ENCODE measurements around the gene TAS2R20. TPM values are rescaled to one million over a fixed set of nuclear protein-coding genes. Genes with fewer than 3 reads are reported as not detected.

TAS2R20 gene
- total RNA-seq, 4 donors from 2014 or later, result 0.34 to 1.4 (median 0.66) TPM

DNA sequence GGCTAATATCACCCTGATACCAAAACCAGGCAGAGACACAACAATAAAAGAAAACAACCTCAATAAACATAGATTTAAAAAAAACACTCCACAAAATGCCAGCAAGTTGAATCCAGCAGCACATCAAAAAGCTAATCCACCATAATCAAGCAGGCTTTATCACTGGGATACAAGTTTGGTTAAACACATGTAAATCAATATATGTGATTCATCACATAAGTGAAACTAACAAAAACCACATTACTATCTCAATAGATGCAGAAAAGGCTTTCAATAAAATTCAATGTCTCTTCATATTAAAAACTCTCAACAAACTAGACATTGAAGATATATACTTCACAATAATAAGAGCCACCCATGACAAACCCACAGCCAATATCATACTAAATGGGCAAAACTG, 42.0 kb downstream of the TAS2R20 start:
- intact Hi-C loops (cut with DNase I; ENCODE audit: low total_unique reads), result no loop called here
- H3K4me3 ChIP-seq (ENCODE audit: low read depth, poor library complexity, severe bottlenecking), result no peak overlapping the region
- no peak for DNase-seq (ENCODE audit: low spot score in 2 of 2)
- no peak for TF ChIP-seq POLR2A (IDR thresholded peaks at IDR 0.05)
- TF ChIP-seq, protein P1, sequence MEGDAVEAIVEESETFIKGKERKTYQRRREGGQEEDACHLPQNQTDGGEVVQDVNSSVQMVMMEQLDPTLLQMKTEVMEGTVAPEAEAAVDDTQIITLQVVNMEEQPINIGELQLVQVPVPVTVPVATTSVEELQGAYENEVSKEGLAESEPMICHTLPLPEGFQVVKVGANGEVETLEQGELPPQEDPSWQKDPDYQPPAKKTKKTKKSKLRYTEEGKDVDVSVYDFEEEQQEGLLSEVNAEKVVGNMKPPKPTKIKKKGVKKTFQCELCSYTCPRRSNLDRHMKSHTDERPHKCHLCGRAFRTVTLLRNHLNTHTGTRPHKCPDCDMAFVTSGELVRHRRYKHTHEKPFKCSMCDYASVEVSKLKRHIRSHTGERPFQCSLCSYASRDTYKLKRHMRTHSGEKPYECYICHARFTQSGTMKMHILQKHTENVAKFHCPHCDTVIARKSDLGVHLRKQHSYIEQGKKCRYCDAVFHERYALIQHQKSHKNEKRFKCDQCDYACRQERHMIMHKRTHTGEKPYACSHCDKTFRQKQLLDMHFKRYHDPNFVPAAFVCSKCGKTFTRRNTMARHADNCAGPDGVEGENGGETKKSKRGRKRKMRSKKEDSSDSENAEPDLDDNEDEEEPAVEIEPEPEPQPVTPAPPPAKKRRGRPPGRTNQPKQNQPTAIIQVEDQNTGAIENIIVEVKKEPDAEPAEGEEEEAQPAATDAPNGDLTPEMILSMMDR (IDR thresholded peaks at IDR 0.05), result no peak

DNA sequence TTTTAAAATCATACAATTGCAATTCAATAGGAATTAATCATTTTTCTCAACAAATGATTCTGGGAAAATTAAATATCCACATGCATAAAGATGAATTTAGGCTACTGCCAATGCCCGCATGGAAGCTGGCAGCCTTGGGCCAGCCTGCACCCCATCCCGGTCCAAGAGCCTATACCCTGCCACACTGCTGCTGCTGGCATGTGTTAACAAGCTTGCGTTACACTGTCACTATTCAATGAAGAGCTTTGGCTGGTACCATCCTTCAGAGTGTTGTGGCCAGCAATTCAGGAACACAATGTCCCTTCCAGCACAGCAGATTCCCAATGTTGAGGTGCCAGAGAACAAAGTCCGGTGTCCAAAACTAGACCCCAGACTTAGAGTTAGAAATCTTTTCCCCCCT, 45.5 kb downstream of the TAS2R20 start:
- H3K4me3 ChIP-seq (ENCODE audit: low read depth, poor library complexity, severe bottlenecking), result no peak overlapping the region
- TF ChIP-seq, protein P1 (IDR thresholded peaks at IDR 0.05), result no peak
- intact Hi-C loops (cut with DNase I; ENCODE audit: low total_unique reads), result no loop called here
- no peak for DNase-seq (ENCODE audit: low spot score in 2 of 2)
- 81 to 89% methylated on average over 4 of the region's 4 CpGs for WGBS, 2 donors

Other genes with a start within 250 kb of the TAS2R20 start
- gene TAS2R7, start 195.7 kb downstream of the TAS2R20 start, total RNA-seq, result not detected
- not detected for gene TAS2R8, start 191.0 kb downstream of the TAS2R20 start, total RNA-seq
- gene TAS2R9, start 188.1 kb downstream of the TAS2R20 start, total RNA-seq, result not detected
- under 1 TPM in 1 of 4 donors, not detected in 3; 0.32 TPM for gene TAS2R10, start 171.9 kb downstream of the TAS2R20 start, total RNA-seq
- 100 to 1,000 TPM in 1 of 4 donors, 10 to 100 TPM in 3; 33.5 to 101 (median 70.5) TPM for gene PRR4, start 148.8 kb downstream of the TAS2R20 start, total RNA-seq
- 1 to 10 TPM in 2 of 4 donors, under 1 TPM in 1, not detected in 1; 0.95 to 7.8 (median 5.5) TPM for gene PRH1, start 114.0 kb downstream of the TAS2R20 start, total RNA-seq
- 1 to 10 TPM in 1 of 4 donors, under 1 TPM in 3; 0.26 to 1.1 (median 0.73) TPM for gene TAS2R13, start 88.7 kb downstream of the TAS2R20 start, total RNA-seq
- not detected for gene PRH2, start 69.1 kb downstream of the TAS2R20 start, total RNA-seq
- 1 to 10 TPM in 1 of 4 donors, under 1 TPM in 3; 0.49 to 1.3 (median 0.73) TPM for gene TAS2R14, start 59.0 kb downstream of the TAS2R20 start, total RNA-seq
- under 1 TPM in 2 of 4 donors, not detected in 2; 0.30 to 0.42 TPM for gene TAS2R50, start 11.4 kb downstream of the TAS2R20 start, total RNA-seq
- gene TAS2R19, start 24.3 kb upstream of the TAS2R20 start, total RNA-seq, result 1 to 10 TPM in 2 of 4 donors, under 1 TPM in 2; 0.34 to 7.0 (median 1.5) TPM
- gene TAS2R31, start 33.1 kb upstream of the TAS2R20 start, total RNA-seq, result 1 to 10 TPM in 1 of 4 donors, under 1 TPM in 2, not detected in 1; 0.27 to 1.1 (median 0.68) TPM
- gene TAS2R46, start 64.0 kb upstream of the TAS2R20 start, total RNA-seq, result 1 to 10 TPM in 1 of 4 donors, under 1 TPM in 2, not detected in 1; 0.57 to 1.1 (median 0.68) TPM
- gene TAS2R43, start 94.0 kb upstream of the TAS2R20 start, total RNA-seq, result 1 to 10 TPM in 2 of 4 donors, not detected in 2; 1.0 to 1.5 TPM
- 1 to 10 TPM; 1.8 to 3.2 (median 2.2) TPM for gene TAS2R30, start 136.3 kb upstream of the TAS2R20 start, total RNA-seq
- gene SMIM10L1, start 172.9 kb upstream of the TAS2R20 start, total RNA-seq, result 1 to 10 TPM; 1.9 to 3.5 (median 2.9) TPM
- gene TAS2R42, start 188.6 kb upstream of the TAS2R20 start, total RNA-seq, result not detected